Endothelial cell of umbilical vein (primary cell): ENCODE measurements around the gene MAT2A. TPM values are rescaled to one million over a fixed set of nuclear protein-coding genes. Genes with fewer than 3 reads are reported as not detected.

Experiments
- BruUV-seq: library from RNA; stranded (reverse); fragments of 400-500 nt; replicated peaks from 2 replicates; lab custom pipeline; 2021; lab: Mats Ljungman, UMichigan
- CTCF ChIA-PET: fragments of 300-600, 350-600 bp; sonication (Branson Sonifier 250); formaldehyde crosslinking; loops from one replicate; lab custom pipeline; 2021; ENCODE audit warnings: antibody characterized with exemption, inconsistent platforms; lab: Charles Lee
- POLR2A ChIA-PET: fragments of 300-600, 350-600 bp; sonication (Branson Sonifier 250); formaldehyde crosslinking; loops from one replicate; lab custom pipeline; 2021; ENCODE audit warnings: antibody characterized with exemption, inconsistent platforms; lab: Charles Lee
- DNase-seq: peaks from one replicate; pipeline ENCODE4 v3.0.0-alpha.2; 2011; ENCODE audit warnings: low read depth, low spot score
- FAIRE-seq: peaks from 2 replicates; lab custom pipeline; 2011; peaks lifted over from hg19 to GRCh38; lab: Jason Lieb, UNC
- H2AFZ ChIP-seq: 2 replicates; pipeline ENCODE4 v1.6.0; 2012; ENCODE audit warnings: low read depth, low read length, control low read depth, inconsistent platforms
- H3K27ac ChIP-seq: 2 replicates; pipeline ENCODE4 v1.5.1; 2011; ENCODE audit warnings: low read depth, mild to moderate bottlenecking, control low read depth, low read length, moderate library complexity; ENCODE audit not compliant: insufficient read depth
- H3K27me3 ChIP-seq, 2 experiments: 2 replicates each; pipeline versions ENCODE4 v1.6.0 to v1.6.1; 2011; ENCODE audit warnings: low read length in 2 of 2, mixed read lengths in 1 of 2; ENCODE audit not compliant: control insufficient read depth in 2 of 2, insufficient read depth in 2 of 2
- H3K36me3 ChIP-seq, 2 experiments: 2 replicates in 1 of 2; 3 replicates in 1 of 2; pipeline ENCODE4 v1.5.1; 2011; ENCODE audit warnings: low read length in 2 of 2, mild to moderate bottlenecking in 1 of 2, moderate library complexity in 1 of 2; ENCODE audit not compliant: control insufficient read depth in 2 of 2, insufficient read depth in 2 of 2; ENCODE audit errors: extremely low read depth in 1 of 2
- H3K4me1 ChIP-seq: 3 replicates; pipeline ENCODE4 v1.5.1; 2011; ENCODE audit warnings: mild to moderate bottlenecking, low read length; ENCODE audit not compliant: control insufficient read depth, insufficient read depth; ENCODE audit errors: extremely low read depth
- H3K4me2 ChIP-seq: 2 replicates; pipeline ENCODE4 v1.6.1; 2011; ENCODE audit warnings: low read length, control low read depth, mixed read lengths; ENCODE audit not compliant: insufficient read depth
- H3K4me3 ChIP-seq, 3 experiments: fragments of 200-600 bp in 1 of 3; sonication (generic), shearing (Covaris generic) in 1 of 3; replicated peaks in 1 of 3; 2 replicates each; pipeline ENCODE4 v1.5.1; 2011 to 2016; ENCODE audit warnings: control low read depth in 3 of 3, low read length in 3 of 3, mild to moderate bottlenecking in 2 of 3, inconsistent platforms in 1 of 3, low read depth in 1 of 3, moderate library complexity in 1 of 3; ENCODE audit not compliant: insufficient read depth in 1 of 3
- H3K79me2 ChIP-seq: 2 replicates; pipeline ENCODE4 v1.6.0; 2012; ENCODE audit warnings: low read length, inconsistent platforms; ENCODE audit not compliant: control insufficient read depth, insufficient read depth
- H3K9ac ChIP-seq: replicated peaks from 2 replicates; pipeline ENCODE3; 2011; ENCODE audit warnings: low read length, control low read depth; ENCODE audit not compliant: insufficient read depth; ENCODE audit errors: extremely low read depth
- H3K9me1 ChIP-seq: replicated peaks from 3 replicates; pipeline ENCODE4 v1.6.0; 2011; ENCODE audit warnings: mild to moderate bottlenecking, low read length; ENCODE audit not compliant: control insufficient read depth, insufficient read depth; ENCODE audit errors: extremely low read depth
- H3K9me3 ChIP-seq: replicated peaks from 2 replicates; pipeline ENCODE4 v1.5.1; 2012; ENCODE audit warnings: low read length, inconsistent platforms; ENCODE audit not compliant: control insufficient read depth, insufficient read depth
- H4K20me1 ChIP-seq: replicated peaks from 2 replicates; pipeline ENCODE3; 2011; ENCODE audit warnings: mild to moderate bottlenecking, low read length; ENCODE audit not compliant: control insufficient read depth, insufficient read depth; ENCODE audit errors: extremely low read depth
- EZH2 ChIP-seq: IDR thresholded peaks from 2 replicates; pipeline ENCODE4 v1.6.1; 2012; ENCODE audit warnings: borderline replicate concordance, low read depth, mild to moderate bottlenecking, moderate library complexity, low read length, inconsistent platforms; ENCODE audit not compliant: severe bottlenecking
- FOS ChIP-seq: IDR thresholded peaks from 2 replicates; pipeline ENCODE4 v1.6.1; 2011; ENCODE audit warnings: mild to moderate bottlenecking, low read length, moderate library complexity, borderline replicate concordance; ENCODE audit not compliant: insufficient read depth
- GATA2 ChIP-seq: IDR thresholded peaks from 2 replicates; pipeline ENCODE4 v1.7.0; 2011; ENCODE audit warnings: low read depth, mild to moderate bottlenecking, moderate library complexity, mixed read lengths, low read length; ENCODE audit not compliant: insufficient read length, insufficient read depth
- MAX ChIP-seq: IDR thresholded peaks from 2 replicates; pipeline ENCODE4 v1.6.1; 2011; ENCODE audit not compliant: insufficient read depth, insufficient read length
- MYC ChIP-seq: IDR thresholded peaks from one replicate; pipeline ENCODE4 v1.6.1; 2011; ENCODE audit warnings: mild to moderate bottlenecking, low read depth, low read length
- POLR2AphosphoS5 ChIP-seq: IDR thresholded peaks from 2 replicates; pipeline ENCODE4 v1.6.1; 2012; ENCODE audit warnings: low read depth, mild to moderate bottlenecking, control low read depth, low read length, moderate library complexity; ENCODE audit not compliant: insufficient read depth
- dilution Hi-C: fragments of 300-500 bp; cut with MboI; formaldehyde crosslinking; loops from one replicate; pipeline ENCODE4 v1.15.0; 2019; ENCODE audit warnings: low sequenced_read_pairs; ENCODE audit not compliant: extremely low pct_ligation_motif_present
- intact Hi-C: fragments of 100-400 bp; cut with micrococcal nuclease; formaldehyde crosslinking; loops from one replicate; pipeline ENCODE4 v1.10.0; 2022
- polyA plus RNA-seq, 4 experiments: library from polyadenylated mRNA; depleted of rRNA in 3 of 4; stranded (reverse) in 3 of 4; unstranded in 1 of 4; fragments of >200 nt; gene quantifications; 2 replicates each; pipeline versions ENCODE4 v1.2.1 to v1.2.3, GENCODE V29; 2011 to 2012; ENCODE audit warnings: missing spikeins in 1 of 4
- total RNA-seq: library from RNA; stranded (reverse); gene quantifications from 2 replicates; pipeline ENCODE4 v1.2.3, GENCODE V29; 2021
- TF ChIP-seq, protein P1 (sequence below), 2 donors: IDR thresholded peaks; 1 replicate in 1 of 2; 2 replicates in 1 of 2; pipeline ENCODE4 v1.5.1; 2011; ENCODE audit warnings: low read length in 2 of 2, mild to moderate bottlenecking in 2 of 2, moderate library complexity in 2 of 2, control low read depth in 1 of 2, inconsistent platforms in 1 of 2, low read depth in 1 of 2; ENCODE audit not compliant: insufficient read depth in 1 of 2; ENCODE audit errors: extremely low read depth in 1 of 2

MAT2A gene
- total and polyA plus RNA-seq, 2 donors (not counting 3 experiments of a cell fraction or from before 2014, with no cell fraction given) = 172 to 257 TPM

DNA sequence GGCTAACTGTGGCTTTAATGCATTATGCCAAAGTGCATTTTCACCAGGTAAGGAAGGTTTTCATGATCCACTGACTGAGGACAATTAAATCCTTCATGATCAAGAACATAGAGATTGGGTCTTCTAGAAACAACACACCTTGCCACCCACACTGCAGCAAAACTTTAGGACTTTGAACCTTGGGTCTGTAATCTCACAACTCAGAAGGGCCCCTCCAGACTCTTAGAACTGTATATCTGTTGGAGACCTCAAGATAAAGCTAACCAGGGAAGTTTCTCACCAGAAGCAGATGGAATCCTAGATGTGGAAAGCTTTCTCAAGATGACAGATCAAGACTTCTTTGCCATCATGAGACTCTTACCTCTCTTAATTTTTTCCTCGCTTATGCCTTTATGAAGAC, 42.5 kb upstream of the MAT2A start:
- H3K4me2 ChIP-seq = no peak overlapping the region
- no peaks in the 10 kb centered on the region for H3K9me3 ChIP-seq
- H3K79me2 ChIP-seq = no peaks in the 10 kb centered on the region
- CTCF ChIA-PET = no interaction called here
- no peak overlapping the region for H3K27ac ChIP-seq
- DNase-seq (no peak), FAIRE-seq (no peak)
- BruUV-seq = no TSS peak
- no peaks in the 10 kb centered on the region for H3K36me3 ChIP-seq
- H3K4me3 ChIP-seq = no peak overlapping the region
- dilution Hi-C loops = no loop called here
- TF ChIP-seq FOS = no peak
- TF ChIP-seq MYC = no peak
- TF ChIP-seq, protein P1, sequence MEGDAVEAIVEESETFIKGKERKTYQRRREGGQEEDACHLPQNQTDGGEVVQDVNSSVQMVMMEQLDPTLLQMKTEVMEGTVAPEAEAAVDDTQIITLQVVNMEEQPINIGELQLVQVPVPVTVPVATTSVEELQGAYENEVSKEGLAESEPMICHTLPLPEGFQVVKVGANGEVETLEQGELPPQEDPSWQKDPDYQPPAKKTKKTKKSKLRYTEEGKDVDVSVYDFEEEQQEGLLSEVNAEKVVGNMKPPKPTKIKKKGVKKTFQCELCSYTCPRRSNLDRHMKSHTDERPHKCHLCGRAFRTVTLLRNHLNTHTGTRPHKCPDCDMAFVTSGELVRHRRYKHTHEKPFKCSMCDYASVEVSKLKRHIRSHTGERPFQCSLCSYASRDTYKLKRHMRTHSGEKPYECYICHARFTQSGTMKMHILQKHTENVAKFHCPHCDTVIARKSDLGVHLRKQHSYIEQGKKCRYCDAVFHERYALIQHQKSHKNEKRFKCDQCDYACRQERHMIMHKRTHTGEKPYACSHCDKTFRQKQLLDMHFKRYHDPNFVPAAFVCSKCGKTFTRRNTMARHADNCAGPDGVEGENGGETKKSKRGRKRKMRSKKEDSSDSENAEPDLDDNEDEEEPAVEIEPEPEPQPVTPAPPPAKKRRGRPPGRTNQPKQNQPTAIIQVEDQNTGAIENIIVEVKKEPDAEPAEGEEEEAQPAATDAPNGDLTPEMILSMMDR (IDR thresholded peaks at IDR 0.05; ENCODE audit: extremely low read depth in 1 of 2, insufficient read depth in 1 of 2, low read depth in 1 of 2, low read length in 2 of 2) = no peak
- no peak for TF ChIP-seq POLR2AphosphoS5
- TF ChIP-seq EZH2 = no peak
- no peak for TF ChIP-seq MAX
- no peak for TF ChIP-seq GATA2
- intact Hi-C loops = no loop called here
- no peaks in the 10 kb centered on the region for H3K27me3 ChIP-seq
- no peak overlapping the region for H3K9ac ChIP-seq
- H3K9me1 ChIP-seq = no peaks in the 10 kb centered on the region
- POLR2A ChIA-PET = no interaction called here
- H4K20me1 ChIP-seq = no peaks in the 10 kb centered on the region
- peaks cover 9% of the 10 kb centered on the region for H3K4me1 ChIP-seq
- no peak overlapping the region for H2AFZ ChIP-seq
